CD4-positive, alpha-beta memory T cell (primary cell): ENCODE data around the gene SLC25A42. TPM values are rescaled to one million over a fixed set of nuclear protein-coding genes. Genes with fewer than 3 reads are reported as not detected.

Experiments used
- CTCF ChIA-PET: fragments of 350-600 bp; sonication (Branson Sonifier 250); formaldehyde crosslinking; loops from one replicate; lab custom pipeline; 2021; ENCODE audit warnings: inconsistent platforms; ENCODE audit not compliant: partially characterized antibody; lab: Charles Lee
- POLR2A ChIA-PET: fragments of 350-600 bp; sonication (Branson Sonifier 250); formaldehyde crosslinking; loops from one replicate; lab custom pipeline; 2021; ENCODE audit not compliant: partially characterized antibody; lab: Charles Lee
- DNase-seq, 5 donors: peaks; one replicate each; pipeline versions ENCODE4 v3.0.0 to v3.0.0-alpha.2; 2020 to 2022; ENCODE audit warnings: mixed read lengths in 1 of 5
- H3K27ac ChIP-seq: one replicate; pipeline ENCODE4 v1.7.0; 2013; ENCODE audit warnings: low read depth, low read length
- H3K27me3 ChIP-seq: 2 replicates; pipeline ENCODE4 v1.7.0; 2013; ENCODE audit warnings: mild to moderate bottlenecking, low read length, moderate library complexity; ENCODE audit not compliant: insufficient read depth
- H3K36me3 ChIP-seq: 2 replicates; pipeline ENCODE4 v1.7.0; 2013; ENCODE audit warnings: mild to moderate bottlenecking, low read length, moderate library complexity; ENCODE audit not compliant: insufficient read depth
- H3K4me1 ChIP-seq: 2 replicates; pipeline ENCODE4 v1.7.0; 2013; ENCODE audit warnings: mild to moderate bottlenecking, low read length, moderate library complexity; ENCODE audit not compliant: insufficient read depth
- H3K4me3 ChIP-seq, 2 donors: one replicate each; pipeline ENCODE4 v1.7.0; 2013; ENCODE audit warnings: low read length in 2 of 2, mild to moderate bottlenecking in 1 of 2
- H3K9me3 ChIP-seq, 2 donors: one replicate each; pipeline ENCODE4 v1.7.0; 2013; ENCODE audit warnings: low read length in 2 of 2, control low read depth in 1 of 2; ENCODE audit not compliant: control insufficient read depth in 1 of 2
- H3K27ac Mint-ChIP-seq, 7 donors: one replicate each; pipeline ENCODE4 v1.8.0; 2020 to 2021; ENCODE audit warnings: mixed read lengths in 7 of 7, mild to moderate bottlenecking in 6 of 7, inconsistent platforms in 3 of 7, moderate library complexity in 3 of 7
- H3K27me3 Mint-ChIP-seq, 2 donors: one replicate each; pipeline ENCODE4 v1.8.0; 2020 to 2021; ENCODE audit warnings: mixed read lengths in 2 of 2
- H3K36me3 Mint-ChIP-seq, 2 donors: one replicate each; pipeline ENCODE4 v1.8.0; 2020 to 2021; ENCODE audit warnings: mixed read lengths in 2 of 2, inconsistent platforms in 1 of 2, mild to moderate bottlenecking in 1 of 2
- H3K4me1 Mint-ChIP-seq, 4 donors: one replicate each; pipeline ENCODE4 v1.8.0; 2020 to 2021; ENCODE audit warnings: mixed read lengths in 4 of 4, mild to moderate bottlenecking in 1 of 4
- H3K4me3 Mint-ChIP-seq, 8 donors: one replicate each; pipeline ENCODE4 v1.8.0; 2020 to 2021; ENCODE audit warnings: mixed read lengths in 8 of 8, mild to moderate bottlenecking in 7 of 8, moderate library complexity in 6 of 8, inconsistent platforms in 3 of 8
- H3K9me3 Mint-ChIP-seq, 8 donors: one replicate each; pipeline ENCODE4 v1.8.0; 2020 to 2021; ENCODE audit warnings: mixed read lengths in 8 of 8, mild to moderate bottlenecking in 5 of 8, inconsistent platforms in 3 of 8, moderate library complexity in 1 of 8
- intact Hi-C: fragments of 100-400 bp; cut with micrococcal nuclease; formaldehyde crosslinking; loops from one replicate; pipeline ENCODE4 v1.15.1; 2023
- polyA plus RNA-seq, 2 donors: library from polyadenylated mRNA; unstranded; fragments of 300-500 nt; fragmentation: Illumina TruSeq; gene quantifications; one replicate each; pipeline ENCODE4 v1.2.3, GENCODE V29; 2021
- total RNA-seq, 2 experiments: library from RNA; stranded (reverse); gene quantifications; one replicate each; pipeline ENCODE4 v1.2.3, GENCODE V29; 2021

SLC25A42 gene
- total and polyA plus RNA-seq, 4 experiments from 2014 or later, result 11.3 to 31.6 (median 21.0) TPM

- Mint-ChIP-seq H3K36me3 (peaks cover 0 to 13% of the 10 kb centered on the region in 2 donors), H3K4me1 (peaks cover 28 to 50% (median 40%) of the 10 kb centered on the region in 4 donors), H3K9me3 (no peaks in the 10 kb centered on the region), H3K4me3 (peak overlapping the region in 5 of 8 donors; percentile 13 to 60 (median 39)), H3K27ac (peak overlapping the region in 2 of 7 donors; percentile 52 to 58), H3K27me3 (no peaks in the 10 kb centered on the region)
- H3K27me3 ChIP-seq, result no peaks in the 10 kb centered on the region
- H3K27ac ChIP-seq, result no peak overlapping the region
- H3K4me1 ChIP-seq, result peaks cover 49% of the 10 kb centered on the region
- H3K36me3 ChIP-seq, result peaks cover 4% of the 10 kb centered on the region
- CTCF ChIA-PET, result interaction anchor here (1.1 to 2.5 kb wide), 3 partner anchors 15 to 79 kb away, joined by 3 to 9 read pairs (median 5); no protein-coding TSS in a partner anchor
- DNase-seq, result no peak
- POLR2A ChIA-PET, result no interaction called here
- H3K9me3 ChIP-seq, result no peaks in the 10 kb centered on the region
- intact Hi-C loops, result no loop called here
- H3K4me3 ChIP-seq, result no peak overlapping the region
Observed at GRCh38 chr19:19067276-19068072, 3.7 kb downstream of the SLC25A42 start.

GRCh38 chr19:19068659-19069654, 5.2 kb downstream of the SLC25A42 start:
- peak overlapping the region in 6 of 7 donors; percentile 42 to 89 (median 74) for H3K27ac Mint-ChIP-seq
- peak in 4 of 5 donors; percentile 6 to 27 (median 13) for DNase-seq
- H3K27me3 Mint-ChIP-seq, result no peaks in the 10 kb centered on the region
- H3K9me3 ChIP-seq, result no peaks in the 10 kb centered on the region
- H3K4me3 ChIP-seq, result peak overlapping the region in 1 of 2 donors; percentile 8
- peaks cover 0 to 18% of the 10 kb centered on the region in 2 donors for H3K36me3 Mint-ChIP-seq
- POLR2A ChIA-PET, result interaction anchor here (0.7 kb wide), 1 partner anchor 9 kb away, joined by 3 read pairs; no protein-coding TSS in a partner anchor
- peaks cover 4% of the 10 kb centered on the region for H3K36me3 ChIP-seq
- peaks cover 30 to 53% (median 39%) of the 10 kb centered on the region in 4 donors for H3K4me1 Mint-ChIP-seq
- no peak overlapping the region for H3K27ac ChIP-seq
- peak overlapping the region; percentile 24 to 64 (median 48) for H3K4me3 Mint-ChIP-seq
- peaks cover 41% of the 10 kb centered on the region for H3K4me1 ChIP-seq
- intact Hi-C loops, result no loop called here
- no peaks in the 10 kb centered on the region for H3K9me3 Mint-ChIP-seq
- CTCF ChIA-PET, result interaction anchor here (1.4 to 2.5 kb wide), 2 partner anchors 14 to 16 kb away, joined by 3 to 9 read pairs; no protein-coding TSS in a partner anchor
- H3K27me3 ChIP-seq, result no peaks in the 10 kb centered on the region

GRCh38 chr19:19071897-19072296, 8.1 kb downstream of the SLC25A42 start:
- Histone ChIP-seq H3K4me1 (peaks cover 24% of the 10 kb centered on the region), H3K27ac (no peak overlapping the region), H3K9me3 (no peaks in the 10 kb centered on the region), H3K4me3 (no peak overlapping the region), H3K36me3 (peaks cover 13% of the 10 kb centered on the region), H3K27me3 (no peaks in the 10 kb centered on the region)
- DNase-seq, result no peak
- Mint-ChIP-seq H3K27ac (peak overlapping the region in 2 of 7 donors; percentile 15 to 48), H3K9me3 (no peaks in the 10 kb centered on the region), H3K4me1 (peaks cover 25 to 52% (median 32%) of the 10 kb centered on the region in 4 donors), H3K27me3 (no peaks in the 10 kb centered on the region), H3K4me3 (no peak overlapping the region), H3K36me3 (peaks cover 0 to 25% of the 10 kb centered on the region in 2 donors)
- intact Hi-C loops, result no loop called here
- ChIA-PET POLR2A (no interaction called here), CTCF (no interaction called here)

GRCh38 chr19:19074196-19074882, 10.5 kb downstream of the SLC25A42 start:
- intact Hi-C loops, result no loop called here
- H3K27ac Mint-ChIP-seq, result peak overlapping the region in 1 of 7 donors; percentile 2
- DNase-seq, result no peak
- no peaks in the 10 kb centered on the region for H3K27me3 Mint-ChIP-seq
- POLR2A ChIA-PET, result no interaction called here
- Histone ChIP-seq H3K4me1 (peaks cover 3% of the 10 kb centered on the region), H3K27ac (no peak overlapping the region), H3K36me3 (peaks cover 13% of the 10 kb centered on the region), H3K9me3 (no peaks in the 10 kb centered on the region), H3K4me3 (no peak overlapping the region), H3K27me3 (no peaks in the 10 kb centered on the region)
- CTCF ChIA-PET, result no interaction called here
- H3K36me3 Mint-ChIP-seq, result peaks cover 8 to 35% of the 10 kb centered on the region in 2 donors
- H3K4me1 Mint-ChIP-seq, result peaks cover 21 to 49% (median 24%) of the 10 kb centered on the region in 4 donors
- H3K4me3 Mint-ChIP-seq, result no peak overlapping the region
- no peaks in the 10 kb centered on the region for H3K9me3 Mint-ChIP-seq

- peak overlapping the region in 2 of 7 donors; percentile 36 to 42 for H3K27ac Mint-ChIP-seq
- no peak for DNase-seq
- Histone ChIP-seq H3K4me3 (no peak overlapping the region), H3K27me3 (no peaks in the 10 kb centered on the region), H3K9me3 (no peaks in the 10 kb centered on the region), H3K27ac (no peak overlapping the region), H3K4me1 (no peaks in the 10 kb centered on the region), H3K36me3 (peaks cover 13% of the 10 kb centered on the region)
- H3K27me3 Mint-ChIP-seq, result no peaks in the 10 kb centered on the region
- peaks cover 10 to 36% of the 10 kb centered on the region in 2 donors for H3K36me3 Mint-ChIP-seq
- no peak overlapping the region for H3K4me3 Mint-ChIP-seq
- peaks cover 19 to 52% (median 24%) of the 10 kb centered on the region in 4 donors for H3K4me1 Mint-ChIP-seq
- intact Hi-C loops, result no loop called here
- POLR2A ChIA-PET, result no interaction called here
- CTCF ChIA-PET, result no interaction called here
- no peaks in the 10 kb centered on the region for H3K9me3 Mint-ChIP-seq
Observed at GRCh38 chr19:19075126-19075525, 11.3 kb downstream of the SLC25A42 start.

GRCh38 chr19:19076476-19076875, 12.7 kb downstream of the SLC25A42 start:
- ChIA-PET CTCF (no interaction called here), POLR2A (no interaction called here)
- Mint-ChIP-seq H3K4me3 (no peak overlapping the region), H3K36me3 (peaks cover 10 to 32% of the 10 kb centered on the region in 2 donors), H3K4me1 (peaks cover 19 to 45% (median 22%) of the 10 kb centered on the region in 4 donors), H3K27ac (no peak overlapping the region), H3K9me3 (no peaks in the 10 kb centered on the region), H3K27me3 (no peaks in the 10 kb centered on the region)
- Histone ChIP-seq H3K4me3 (no peak overlapping the region), H3K9me3 (no peaks in the 10 kb centered on the region), H3K4me1 (no peaks in the 10 kb centered on the region), H3K27ac (no peak overlapping the region), H3K27me3 (no peaks in the 10 kb centered on the region), H3K36me3 (peaks cover 9% of the 10 kb centered on the region)
- DNase-seq, result no peak
- intact Hi-C loops, result no loop called here
